Activated CD4-positive, alpha-beta T cell treated with anti-CD3 and anti-CD28 coated beads for 1 hour (primary cell): ENCODE measurements around the gene ZCCHC10.
"Not testable (repeated sequence)": the region's sequence is repeated elsewhere in the genome, so short reads cannot be mapped to it uniquely, and the experiment has no call there.

ENCODE experiments used
- DNase-seq: peaks from one replicate; pipeline ENCODE4 v3.0.0-alpha.2; 2020

ZCCHC10 gene

GRCh38 chr5:133041157-133041784, 14.9 kb upstream of the ZCCHC10 start:
- DNase-seq: no peak

- not testable (repeated sequence) for DNase-seq
Observed at GRCh38 chr5:133036677-133037076, 10.3 kb upstream of the ZCCHC10 start.

- DNase-seq: no peak
Observed at GRCh38 chr5:133035224-133035623, 8.9 kb upstream of the ZCCHC10 start.

- no peak for DNase-seq
Observed at GRCh38 chr5:133034064-133034463, 7.7 kb upstream of the ZCCHC10 start.

GRCh38 chr5:133032852-133033742, 6.7 kb upstream of the ZCCHC10 start:
- no peak for DNase-seq

- no peak for DNase-seq
Observed at GRCh38 chr5:133030343-133031005, 4.1 kb upstream of the ZCCHC10 start.

- no peak for DNase-seq
Observed at GRCh38 chr5:133029416-133029815, 3.1 kb upstream of the ZCCHC10 start.

- DNase-seq: no peak
Observed at GRCh38 chr5:133026664-133027153, 360 bp upstream of the ZCCHC10 start.

GRCh38 chr5:133019471-133019870, 6.9 kb downstream of the ZCCHC10 start:
- not testable (repeated sequence) for DNase-seq

- DNase-seq: no peak
Observed at GRCh38 chr5:133017964-133018363, 8.4 kb downstream of the ZCCHC10 start.

GRCh38 chr5:133015466-133015865, 10.9 kb downstream of the ZCCHC10 start:
- no peak for DNase-seq

- DNase-seq: not testable (repeated sequence)
Observed at GRCh38 chr5:133008455-133008854, 17.9 kb downstream of the ZCCHC10 start.

GRCh38 chr5:133006653-133007052, 19.7 kb downstream of the ZCCHC10 start:
- no peak for DNase-seq

- no peak for DNase-seq
Observed at GRCh38 chr5:132999246-132999645, 27.1 kb downstream of the ZCCHC10 start.

- no peak for DNase-seq
Observed at GRCh38 chr5:132998556-132998955, 27.8 kb downstream of the ZCCHC10 start.

GRCh38 chr5:132996307-132996706, 30.0 kb downstream of the ZCCHC10 start:
- no peak for DNase-seq

- DNase-seq: no peak
Observed at GRCh38 chr5:132987531-132988408, 38.6 kb downstream of the ZCCHC10 start.

GRCh38 chr5:132982971-132983370, 43.4 kb downstream of the ZCCHC10 start:
- DNase-seq: not testable (repeated sequence)

- DNase-seq: no peak
Observed at GRCh38 chr5:132981288-132981687, 45.1 kb downstream of the ZCCHC10 start.

GRCh38 chr5:132979976-132980375, 46.4 kb downstream of the ZCCHC10 start:
- DNase-seq: no peak

GRCh38 chr5:132979367-132979940, 46.9 kb downstream of the ZCCHC10 start:
- DNase-seq: no peak

- DNase-seq: no peak
Observed at GRCh38 chr5:132976852-132977251, 49.5 kb downstream of the ZCCHC10 start.
